Measurements from ENCODE around the gene SLC22A3. TPM values are rescaled to one million over a fixed set of nuclear protein-coding genes. Genes with fewer than 3 reads are reported as not detected.

The SLC22A3 gene
- total RNA-seq, 1 experiment from 2014 or later = 4.1 TPM

DNA sequence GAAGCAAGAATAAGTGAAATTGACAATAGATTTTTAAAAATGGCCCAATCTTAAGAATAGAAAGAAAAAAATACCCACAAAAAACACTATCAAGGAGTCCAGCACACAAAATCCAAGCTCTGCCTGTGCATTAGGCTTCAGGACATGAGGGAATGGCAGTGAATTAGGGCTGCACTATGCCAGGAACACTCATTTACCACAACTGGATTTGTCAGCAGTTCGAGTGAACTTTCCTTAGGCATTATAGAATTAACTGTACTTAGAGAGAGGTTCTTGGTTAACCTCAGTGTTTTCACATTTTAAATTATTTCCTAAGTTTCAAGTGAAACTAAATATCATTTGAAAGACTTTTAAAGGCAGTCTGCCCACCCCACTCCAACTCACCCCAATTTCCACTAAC is 34.8 kb downstream of the SLC22A3 start:
- no peak overlapping the region for H3K4me3 Mint-ChIP-seq
- TF ChIP-seq TEAD4 (CRISPR knock-in tag; IDR thresholded peaks at IDR 0.05) = no peak
- no peak for TF ChIP-seq ATF1 (CRISPR knock-in tag; IDR thresholded peaks at IDR 0.05)
- no peak for TF ChIP-seq HMGA2 (CRISPR knock-in tag; IDR thresholded peaks at IDR 0.05)
- TF ChIP-seq FOXK1 (CRISPR knock-in tag; IDR thresholded peaks at IDR 0.05) = no peak
- TF ChIP-seq, protein P1, sequence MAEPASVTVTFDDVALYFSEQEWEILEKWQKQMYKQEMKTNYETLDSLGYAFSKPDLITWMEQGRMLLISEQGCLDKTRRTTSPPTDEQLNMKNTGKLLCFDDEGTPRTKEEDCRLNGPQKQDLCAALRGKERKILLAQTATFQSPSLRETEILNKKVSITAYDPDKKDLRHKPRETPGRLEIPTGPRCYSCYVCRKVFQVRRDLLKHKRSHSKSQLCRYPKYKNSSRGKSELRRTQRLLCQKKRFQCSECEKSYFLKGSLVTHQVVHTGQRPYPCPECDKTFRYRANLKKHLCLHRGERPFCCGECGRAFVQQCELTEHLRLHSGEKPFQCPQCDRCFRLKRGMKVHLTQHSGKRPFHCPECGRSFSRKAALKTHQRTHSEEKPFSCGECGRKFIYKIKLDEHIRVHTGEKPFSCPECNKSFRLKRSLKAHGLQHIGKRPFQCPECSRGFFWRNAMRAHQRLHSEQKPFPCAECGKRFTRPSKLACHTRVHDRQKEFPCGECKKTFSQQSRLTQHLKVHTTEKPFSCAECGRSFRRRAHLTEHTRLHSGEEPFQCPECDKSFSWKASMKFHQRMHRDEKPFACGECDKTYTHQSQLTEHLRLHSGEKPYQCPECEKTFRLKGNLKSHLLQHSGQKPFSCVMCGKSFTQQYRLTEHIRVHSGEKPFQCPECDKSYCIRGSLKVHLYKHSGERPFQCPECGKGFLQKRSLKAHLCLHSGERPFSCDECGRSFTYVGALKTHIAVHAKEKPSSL (CRISPR knock-in tag; conservative IDR thresholded peaks at IDR 0.05) = no peak
- H3K36me3 Mint-ChIP-seq = no peaks in the 10 kb centered on the region; the same call in 1 of the 2 replicates
- no peak overlapping the region for H3K27ac Mint-ChIP-seq
- ChIA-PET POLR2A (no interaction called here), CTCF (no interaction called here)
- peaks cover 3% of the 10 kb centered on the region; the same call in 1 of the 2 replicates for H3K4me1 Mint-ChIP-seq
- peaks cover 14% of the 10 kb centered on the region for H3K9me3 Mint-ChIP-seq
- ATAC-seq (no peak), DNase-seq (ENCODE audit: low spot score) (no peak)
- H3K27me3 Mint-ChIP-seq (ENCODE audit: low read depth) = no peaks in the 10 kb centered on the region; the same call in 1 of the 2 replicates

DNA sequence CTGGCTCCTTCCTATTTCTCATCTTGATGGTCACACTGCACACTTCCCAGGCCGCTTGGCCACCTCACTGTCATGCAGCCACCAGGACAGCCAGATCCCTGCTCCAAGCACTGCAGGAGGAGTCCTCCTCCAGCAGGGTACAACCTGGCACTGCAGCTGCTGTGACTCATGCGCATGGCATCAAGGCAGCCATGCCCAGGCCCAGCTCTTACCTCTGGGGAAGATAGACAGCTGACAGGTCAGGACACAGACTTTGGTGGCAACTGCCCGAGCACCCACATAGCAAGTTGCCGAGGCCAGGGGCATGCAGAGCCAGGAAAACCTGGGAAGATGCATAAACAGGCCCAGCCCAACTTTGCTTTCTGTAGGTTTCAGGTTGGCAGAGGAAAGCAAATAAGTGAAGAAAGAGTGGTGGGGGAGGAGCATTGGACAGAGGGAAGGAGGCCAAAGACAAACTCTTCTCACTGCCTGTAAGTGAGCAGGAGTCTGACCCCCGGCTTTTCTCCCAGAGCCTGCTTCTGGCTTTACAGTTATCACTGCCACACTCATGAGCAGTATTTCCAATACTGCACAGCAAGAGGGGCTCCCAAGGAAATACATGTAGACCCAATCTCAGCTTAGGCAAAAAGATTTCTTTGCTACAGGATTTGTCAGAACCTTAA is 38.8 kb downstream of the SLC22A3 start:
- H3K4me3 Mint-ChIP-seq = no peak overlapping the region
- H3K9me3 Mint-ChIP-seq = peaks cover 13% of the 10 kb centered on the region
- ChIA-PET CTCF (no interaction called here), POLR2A (no interaction called here)
- no peaks in the 10 kb centered on the region; the same call in 1 of the 2 replicates for H3K27me3 Mint-ChIP-seq (ENCODE audit: low read depth)
- ATAC-seq (peak; percentile 39; the same call in 1 of the 2 replicates), DNase-seq (ENCODE audit: low spot score) (no peak)
- no peaks in the 10 kb centered on the region; the same call in 1 of the 2 replicates for H3K36me3 Mint-ChIP-seq
- peaks cover 3% of the 10 kb centered on the region; the same call in 1 of the 2 replicates for H3K4me1 Mint-ChIP-seq
- TF ChIP-seq NR1H2 (CRISPR knock-in tag; IDR thresholded peaks at IDR 0.05) (no peak), ZNF121 (CRISPR knock-in tag; IDR thresholded peaks at IDR 0.05) (peak; percentile 11; the same call in 1 of the 2 replicates), NR3C1 (CRISPR knock-in tag; conservative IDR thresholded peaks at IDR 0.05; ENCODE audit: low read depth) (no peak)
- TF ChIP-seq, protein P2, sequence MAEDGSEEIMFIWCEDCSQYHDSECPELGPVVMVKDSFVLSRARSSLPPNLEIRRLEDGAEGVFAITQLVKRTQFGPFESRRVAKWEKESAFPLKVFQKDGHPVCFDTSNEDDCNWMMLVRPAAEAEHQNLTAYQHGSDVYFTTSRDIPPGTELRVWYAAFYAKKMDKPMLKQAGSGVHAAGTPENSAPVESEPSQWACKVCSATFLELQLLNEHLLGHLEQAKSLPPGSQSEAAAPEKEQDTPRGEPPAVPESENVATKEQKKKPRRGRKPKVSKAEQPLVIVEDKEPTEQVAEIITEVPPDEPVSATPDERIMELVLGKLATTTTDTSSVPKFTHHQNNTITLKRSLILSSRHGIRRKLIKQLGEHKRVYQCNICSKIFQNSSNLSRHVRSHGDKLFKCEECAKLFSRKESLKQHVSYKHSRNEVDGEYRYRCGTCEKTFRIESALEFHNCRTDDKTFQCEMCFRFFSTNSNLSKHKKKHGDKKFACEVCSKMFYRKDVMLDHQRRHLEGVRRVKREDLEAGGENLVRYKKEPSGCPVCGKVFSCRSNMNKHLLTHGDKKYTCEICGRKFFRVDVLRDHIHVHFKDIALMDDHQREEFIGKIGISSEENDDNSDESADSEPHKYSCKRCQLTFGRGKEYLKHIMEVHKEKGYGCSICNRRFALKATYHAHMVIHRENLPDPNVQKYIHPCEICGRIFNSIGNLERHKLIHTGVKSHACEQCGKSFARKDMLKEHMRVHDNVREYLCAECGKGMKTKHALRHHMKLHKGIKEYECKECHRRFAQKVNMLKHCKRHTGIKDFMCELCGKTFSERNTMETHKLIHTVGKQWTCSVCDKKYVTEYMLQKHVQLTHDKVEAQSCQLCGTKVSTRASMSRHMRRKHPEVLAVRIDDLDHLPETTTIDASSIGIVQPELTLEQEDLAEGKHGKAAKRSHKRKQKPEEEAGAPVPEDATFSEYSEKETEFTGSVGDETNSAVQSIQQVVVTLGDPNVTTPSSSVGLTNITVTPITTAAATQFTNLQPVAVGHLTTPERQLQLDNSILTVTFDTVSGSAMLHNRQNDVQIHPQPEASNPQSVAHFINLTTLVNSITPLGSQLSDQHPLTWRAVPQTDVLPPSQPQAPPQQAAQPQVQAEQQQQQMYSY (CRISPR knock-in tag; IDR thresholded peaks at IDR 0.05) = no peak
- TF ChIP-seq, protein P3, sequence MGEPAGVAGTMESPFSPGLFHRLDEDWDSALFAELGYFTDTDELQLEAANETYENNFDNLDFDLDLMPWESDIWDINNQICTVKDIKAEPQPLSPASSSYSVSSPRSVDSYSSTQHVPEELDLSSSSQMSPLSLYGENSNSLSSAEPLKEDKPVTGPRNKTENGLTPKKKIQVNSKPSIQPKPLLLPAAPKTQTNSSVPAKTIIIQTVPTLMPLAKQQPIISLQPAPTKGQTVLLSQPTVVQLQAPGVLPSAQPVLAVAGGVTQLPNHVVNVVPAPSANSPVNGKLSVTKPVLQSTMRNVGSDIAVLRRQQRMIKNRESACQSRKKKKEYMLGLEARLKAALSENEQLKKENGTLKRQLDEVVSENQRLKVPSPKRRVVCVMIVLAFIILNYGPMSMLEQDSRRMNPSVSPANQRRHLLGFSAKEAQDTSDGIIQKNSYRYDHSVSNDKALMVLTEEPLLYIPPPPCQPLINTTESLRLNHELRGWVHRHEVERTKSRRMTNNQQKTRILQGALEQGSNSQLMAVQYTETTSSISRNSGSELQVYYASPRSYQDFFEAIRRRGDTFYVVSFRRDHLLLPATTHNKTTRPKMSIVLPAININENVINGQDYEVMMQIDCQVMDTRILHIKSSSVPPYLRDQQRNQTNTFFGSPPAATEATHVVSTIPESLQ (CRISPR knock-in tag; IDR thresholded peaks at IDR 0.05) = no peak
- H3K27ac Mint-ChIP-seq = no peak overlapping the region

DNA sequence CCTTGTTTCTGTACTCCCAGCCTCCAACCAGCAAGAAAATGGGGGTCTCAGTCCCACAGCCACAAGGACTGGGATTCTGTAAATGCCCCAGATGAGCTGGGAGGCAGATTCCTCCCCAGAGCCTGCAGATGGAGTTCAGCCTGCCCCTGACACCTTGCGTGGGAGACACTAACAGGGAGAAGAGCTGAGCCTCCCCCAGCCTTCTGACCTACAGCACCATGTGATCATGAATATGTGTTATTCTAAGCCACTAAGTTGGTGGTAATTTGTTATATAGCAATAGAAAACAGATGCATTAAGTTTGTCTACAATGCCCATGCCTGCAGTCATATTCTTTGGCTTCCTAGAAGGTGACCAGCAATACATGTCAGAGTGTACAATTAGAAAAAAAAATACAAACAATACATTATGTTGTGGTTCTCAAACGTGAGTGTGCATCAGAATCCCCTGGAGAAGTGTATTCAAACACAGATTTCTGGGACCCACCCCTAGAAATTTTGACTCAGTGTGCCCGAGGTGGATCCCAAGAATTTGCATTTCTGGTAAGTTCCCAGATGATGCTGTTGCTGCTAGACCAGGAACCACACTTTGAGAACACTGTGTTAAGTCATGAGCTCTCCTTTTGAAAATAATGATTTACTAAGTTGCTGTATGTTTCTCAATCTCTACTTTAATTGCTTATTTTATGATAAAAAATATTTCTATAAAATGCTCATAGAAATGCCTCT is 39.9 kb downstream of the SLC22A3 start:
- ChIA-PET CTCF (no interaction called here), POLR2A (no interaction called here)
- ATAC-seq = no peak
- no peaks in the 10 kb centered on the region for H3K27me3 Mint-ChIP-seq (ENCODE audit: low read depth)
- H3K9me3 Mint-ChIP-seq = peaks cover 3% of the 10 kb centered on the region; the same call in 1 of the 2 replicates
- H3K4me1 Mint-ChIP-seq = peaks cover 3% of the 10 kb centered on the region; the same call in 1 of the 2 replicates
- no peak for DNase-seq (ENCODE audit: low spot score)
- H3K36me3 Mint-ChIP-seq = no peaks in the 10 kb centered on the region
- H3K4me3 Mint-ChIP-seq = no peak overlapping the region
- TF ChIP-seq ZNF138 (CRISPR knock-in tag; conservative IDR thresholded peaks at IDR 0.05) (no peak), NR2C2 (CRISPR knock-in tag; IDR thresholded peaks at IDR 0.05) (no peak)
- no peak overlapping the region for H3K27ac Mint-ChIP-seq

Data from WTC11 (cell line).